GM21619 (cell line): ENCODE results near the gene RAB6B.
A peak's percentile ranks its signal among the peaks of the same experiment; 100 is the strongest.

Experiments used
- ATAC-seq: cut with Tn5 transposase; IDR thresholded peaks from one replicate; pipeline ENCODE4 v1.9.1; 2021; ENCODE audit not compliant: unreplicated experiment

Gene RAB6B

GRCh38 chr3:133881939-133882825 lies 13.5 kb downstream of the RAB6B start:
- ATAC-seq, result no peak

DNA sequence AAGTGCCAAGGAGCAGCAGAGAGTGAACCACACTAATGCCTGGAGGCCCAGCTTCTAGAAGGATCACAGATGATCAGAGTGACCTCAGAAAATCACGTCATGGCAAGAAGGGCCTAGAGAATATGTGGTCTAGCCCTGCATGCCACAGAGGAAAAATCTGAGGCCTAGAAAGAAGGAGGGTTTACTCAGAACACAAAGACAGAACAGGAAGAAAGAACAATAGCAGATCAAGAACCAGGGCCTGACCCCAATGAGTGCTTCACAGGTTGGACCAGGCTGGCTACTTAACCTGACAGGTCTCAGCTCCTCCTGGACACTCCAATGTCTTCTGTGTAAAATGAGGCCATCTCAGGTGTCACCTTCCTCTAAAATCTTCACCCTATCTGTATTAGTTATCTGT lies 14.2 kb downstream of the RAB6B start:
- ATAC-seq, result no peak

DNA sequence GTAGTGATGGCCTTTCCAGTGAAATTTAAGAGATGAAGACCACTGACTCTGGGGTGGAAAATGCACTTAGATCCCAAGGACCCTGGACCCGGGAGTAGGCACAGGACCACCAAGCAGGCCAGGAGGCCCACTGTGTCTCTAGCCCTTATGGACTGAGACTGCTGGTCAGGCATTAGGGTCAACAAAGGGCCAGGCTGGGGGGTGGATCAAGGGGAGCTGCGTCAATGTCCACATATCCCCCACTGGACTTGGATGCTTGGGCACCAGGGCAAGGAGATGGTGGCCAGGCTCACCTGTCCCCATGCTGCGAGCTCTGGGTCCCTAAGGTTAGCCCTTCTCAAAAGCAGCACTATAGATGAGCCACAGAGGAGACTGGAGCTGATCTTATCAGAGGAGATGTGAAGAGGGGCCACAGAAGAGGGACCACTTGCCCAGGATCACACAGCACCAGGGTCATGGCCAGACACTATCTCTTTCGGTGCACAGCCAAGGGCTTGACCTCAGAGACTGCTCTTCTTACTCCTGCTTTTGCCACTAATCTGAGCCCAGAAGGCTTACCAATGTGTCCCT lies 14.7 kb downstream of the RAB6B start:
- ATAC-seq, result no peak

GRCh38 chr3:133880287-133880686 lies 15.4 kb downstream of the RAB6B start:
- ATAC-seq, result peak; percentile 53

DNA sequence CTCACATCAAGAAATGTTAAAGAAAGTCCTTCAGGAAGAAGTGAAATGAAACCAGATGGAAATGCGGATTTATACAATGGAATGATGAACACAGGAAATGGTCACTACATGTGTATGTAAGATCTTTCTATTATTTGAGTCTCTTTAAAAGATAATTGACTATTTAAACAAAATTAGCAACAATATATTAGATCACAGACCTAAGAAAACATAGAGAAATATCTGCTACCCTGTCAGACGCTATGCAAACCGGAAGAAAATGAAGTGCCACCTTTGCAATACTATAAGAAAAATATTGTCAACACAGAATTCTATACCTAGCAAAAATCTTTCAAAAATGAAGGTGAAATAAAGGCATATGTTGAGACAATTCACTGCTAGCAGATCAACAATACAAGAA lies 17.2 kb downstream of the RAB6B start:
- ATAC-seq, result no peak

GRCh38 chr3:133877221-133877620 lies 18.5 kb downstream of the RAB6B start:
- ATAC-seq, result no peak

DNA sequence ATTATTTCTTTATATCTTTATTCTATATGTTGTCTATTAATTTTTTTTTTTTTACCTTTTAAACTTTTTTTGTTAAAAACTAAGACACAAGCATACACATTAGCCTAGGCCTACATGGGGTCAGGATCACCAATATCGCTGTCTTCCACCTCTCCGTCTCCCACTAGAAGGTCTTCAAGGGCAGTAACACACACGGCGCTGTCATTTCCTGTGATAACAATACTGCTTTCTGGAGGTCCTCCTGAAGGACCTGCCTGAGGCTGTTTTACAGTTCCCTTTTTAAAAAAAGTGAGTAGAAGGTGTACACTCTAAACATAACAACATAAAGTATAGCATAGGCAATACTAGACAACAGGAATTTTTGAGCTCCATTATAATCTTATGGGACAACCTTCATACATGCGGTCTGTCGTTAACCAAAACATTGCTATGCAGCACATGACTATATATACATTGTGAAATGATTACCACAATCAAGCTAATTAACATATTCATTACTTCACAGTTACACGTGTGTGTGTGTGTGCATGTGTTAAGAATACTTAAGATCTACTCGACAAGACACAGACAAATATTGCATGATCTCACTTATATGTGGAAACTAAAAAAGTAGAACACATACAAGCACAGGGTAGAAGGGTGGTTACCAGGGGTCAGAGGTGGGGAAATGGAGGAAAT lies 20.8 kb downstream of the RAB6B start:
- no peak for ATAC-seq

DNA sequence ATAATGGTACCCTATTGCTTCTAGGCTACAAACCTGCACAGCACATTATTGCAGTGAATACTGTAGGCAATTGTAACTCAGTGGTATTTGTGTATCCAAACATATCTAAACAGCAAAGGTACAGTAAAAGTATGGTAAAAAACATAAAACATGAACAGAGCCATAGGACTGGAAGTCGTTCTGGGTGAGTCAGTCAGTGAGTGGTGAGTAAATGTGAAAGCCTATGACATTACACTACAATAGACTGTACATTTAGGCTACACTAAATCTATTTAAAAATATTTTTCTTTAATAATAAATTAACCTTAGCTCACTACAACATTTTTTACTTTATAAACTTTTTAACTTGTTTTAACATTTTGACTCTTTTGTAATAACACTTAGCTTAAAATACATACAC lies 21.3 kb downstream of the RAB6B start:
- ATAC-seq, result no peak

DNA sequence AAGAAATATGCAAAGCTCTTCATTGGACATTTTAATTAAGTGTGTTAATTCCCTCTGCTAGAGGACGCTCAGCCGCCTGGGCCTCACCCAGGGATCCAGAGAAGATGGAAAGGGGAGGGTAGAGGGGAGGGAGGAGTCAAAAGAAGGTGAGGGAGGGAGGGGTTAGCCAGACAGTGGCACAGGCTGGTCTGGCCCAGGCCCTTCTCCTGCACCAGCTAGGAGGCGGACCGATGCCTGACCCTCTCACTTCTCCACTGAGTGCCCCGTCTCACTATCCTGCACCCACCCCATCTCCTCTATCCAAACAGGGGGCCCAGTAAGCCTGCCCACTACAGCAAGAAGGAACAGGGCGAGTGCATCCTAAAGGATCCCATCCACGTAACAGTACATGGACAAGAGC lies 22.9 kb downstream of the RAB6B start:
- no peak for ATAC-seq

- ATAC-seq, result no peak
Measured at GRCh38 chr3:133872161-133872560, 23.5 kb downstream of the RAB6B start.

GRCh38 chr3:133871368-133872090 lies 24.2 kb downstream of the RAB6B start:
- no peak for ATAC-seq

- no peak for ATAC-seq
Measured at GRCh38 chr3:133870822-133871221, 24.9 kb downstream of the RAB6B start.

DNA sequence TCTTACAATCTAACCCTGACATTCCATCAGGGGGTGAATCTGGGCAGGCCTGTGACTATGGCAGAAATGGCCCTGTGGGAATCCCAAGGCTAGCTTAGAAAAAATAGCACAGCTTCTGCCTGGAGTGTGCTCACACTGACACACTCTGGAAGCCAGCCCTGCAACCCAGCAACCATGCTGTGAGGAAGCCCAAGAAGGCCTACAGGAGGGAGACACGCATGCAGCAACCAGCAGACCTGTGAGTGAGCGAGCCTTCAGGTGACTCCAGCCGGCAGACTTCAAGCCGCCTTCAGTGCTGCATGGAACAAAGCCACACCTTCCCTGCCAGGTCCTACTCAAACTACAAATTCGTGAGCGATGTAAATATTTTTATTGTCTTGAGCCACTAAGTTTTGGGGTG lies 26.1 kb downstream of the RAB6B start:
- ATAC-seq, result no peak

DNA sequence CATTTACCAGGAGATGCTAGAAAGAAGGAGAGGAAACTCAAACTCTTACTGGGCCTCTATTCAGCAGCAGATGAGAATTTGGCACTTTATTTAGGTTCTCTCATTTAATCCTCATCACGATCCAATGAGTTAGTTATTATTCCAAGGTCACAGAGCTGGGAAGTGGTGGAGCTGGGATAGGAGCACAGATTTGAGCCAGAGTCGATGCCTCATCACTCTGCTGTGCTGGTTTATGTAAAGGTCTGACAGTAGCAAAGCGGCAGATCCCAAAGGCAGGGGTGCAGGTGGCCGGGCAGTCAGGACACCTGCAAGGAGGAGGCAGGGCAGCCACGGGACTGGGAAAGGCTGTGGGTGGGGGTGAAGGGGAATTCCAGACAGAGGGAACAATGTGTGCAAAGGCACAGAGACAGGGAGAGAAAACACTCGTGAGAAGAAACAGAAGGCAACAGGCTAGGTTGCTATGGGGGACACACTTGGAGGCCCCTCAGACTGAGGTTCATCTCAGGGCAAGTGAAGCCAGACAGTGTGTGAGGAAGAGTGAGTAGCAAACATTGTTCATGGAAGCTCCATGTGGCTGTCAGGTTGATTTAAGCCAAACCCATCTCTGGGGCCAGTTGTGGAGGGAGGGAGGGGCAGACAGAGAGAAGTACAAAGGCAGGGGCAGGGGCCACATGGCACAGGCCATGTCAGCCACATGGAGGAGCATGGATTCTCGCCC lies 26.8 kb downstream of the RAB6B start:
- no peak for ATAC-seq

- no peak for ATAC-seq
Measured at GRCh38 chr3:133868186-133868585, 27.5 kb downstream of the RAB6B start.

- no peak for ATAC-seq
Measured at GRCh38 chr3:133866141-133866540, 29.5 kb downstream of the RAB6B start.

DNA sequence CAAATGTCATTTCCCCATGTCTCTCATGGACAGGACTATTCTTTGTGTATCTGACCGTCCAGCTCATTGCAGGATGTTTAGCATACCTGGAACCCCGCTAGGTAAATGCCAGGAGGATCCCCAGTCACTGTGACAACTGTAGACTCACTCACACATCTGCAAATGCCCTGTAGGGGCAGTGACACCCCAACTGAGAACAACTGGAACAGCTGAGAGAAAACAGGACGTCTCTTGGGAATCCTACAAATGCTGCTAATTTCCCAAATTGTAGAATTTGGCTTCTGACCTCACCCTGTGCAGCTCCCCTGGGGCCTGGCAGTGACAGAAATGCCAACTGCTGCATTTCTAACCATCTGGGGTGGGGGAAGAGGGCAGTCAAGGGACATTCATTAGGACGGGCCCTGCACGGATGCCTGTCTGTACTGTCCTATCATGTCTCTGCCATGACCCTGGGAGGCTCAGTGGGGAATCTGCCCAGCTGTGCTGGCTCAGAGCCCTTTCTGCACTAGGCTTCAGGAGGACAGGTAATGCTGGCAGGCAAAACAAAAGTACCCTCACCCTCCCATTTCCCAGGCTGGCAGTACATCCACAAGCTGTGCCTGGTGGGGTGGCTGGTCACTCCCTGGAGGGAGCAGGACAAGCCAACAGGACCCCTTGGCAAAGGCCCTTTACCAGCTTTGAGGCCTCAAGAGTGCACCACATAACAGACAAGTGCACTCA lies 30.4 kb downstream of the RAB6B start:
- no peak for ATAC-seq

DNA sequence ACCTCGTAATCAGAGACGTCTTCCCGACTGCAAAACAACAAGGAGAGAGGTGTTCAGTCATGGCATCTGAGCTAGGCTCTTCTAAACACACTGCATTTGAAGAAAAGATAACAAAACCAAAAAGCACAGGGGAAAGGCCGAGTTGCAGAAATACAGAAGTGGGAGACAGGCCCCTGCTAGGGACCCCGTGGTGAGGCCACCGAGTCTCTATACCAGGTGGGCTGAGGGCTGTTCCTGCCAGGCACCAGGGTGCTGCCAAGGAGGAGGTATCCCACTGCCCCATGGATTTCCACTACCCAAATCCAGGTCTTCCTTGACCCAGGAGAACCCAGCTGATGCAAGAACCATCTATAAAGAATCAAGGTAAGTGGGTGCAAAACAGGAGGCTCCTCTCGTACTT lies 31.1 kb downstream of the RAB6B start:
- ATAC-seq, result no peak

DNA sequence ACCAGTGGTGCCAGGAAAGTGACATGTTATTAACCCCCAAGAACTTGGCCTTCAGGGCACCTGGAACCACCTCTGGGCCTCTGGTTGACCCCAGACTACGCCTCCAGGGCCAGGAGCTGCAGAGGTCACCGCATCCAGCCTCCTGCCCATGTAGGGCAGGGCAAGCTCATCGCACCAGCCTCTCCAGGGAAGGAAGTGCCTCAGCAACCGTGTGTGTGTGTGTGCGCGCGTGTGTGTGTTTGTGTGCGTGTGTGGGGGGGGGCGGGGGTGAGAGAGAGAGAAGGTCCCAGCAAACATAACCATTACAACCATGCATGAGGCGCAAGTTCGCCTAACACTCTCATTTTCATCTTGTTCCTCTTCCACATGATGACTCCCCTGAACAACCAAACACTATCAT lies 31.8 kb downstream of the RAB6B start:
- ATAC-seq, result no peak

GRCh38 chr3:133862161-133862560 lies 33.5 kb downstream of the RAB6B start:
- no peak for ATAC-seq
